Hindlimb muscle (tissue), 1 donor: ENCODE results near the gene KIF26B. TPM values are rescaled to one million over a fixed set of nuclear protein-coding genes. Genes with fewer than 3 reads are reported as not detected.

Source experiments
- DNase-seq: peaks from one replicate; pipeline ENCODE4 v3.0.0-alpha.2; 2013
- polyA plus RNA-seq: library from polyadenylated mRNA; unstranded; fragments of 120-200 nt; gene quantifications from one replicate; pipeline ENCODE4 v1.2.1, GENCODE V29; 2013; ENCODE audit not compliant: insufficient read length

Gene KIF26B
- polyA plus RNA-seq, 1 donor = 0.99 TPM

DNA sequence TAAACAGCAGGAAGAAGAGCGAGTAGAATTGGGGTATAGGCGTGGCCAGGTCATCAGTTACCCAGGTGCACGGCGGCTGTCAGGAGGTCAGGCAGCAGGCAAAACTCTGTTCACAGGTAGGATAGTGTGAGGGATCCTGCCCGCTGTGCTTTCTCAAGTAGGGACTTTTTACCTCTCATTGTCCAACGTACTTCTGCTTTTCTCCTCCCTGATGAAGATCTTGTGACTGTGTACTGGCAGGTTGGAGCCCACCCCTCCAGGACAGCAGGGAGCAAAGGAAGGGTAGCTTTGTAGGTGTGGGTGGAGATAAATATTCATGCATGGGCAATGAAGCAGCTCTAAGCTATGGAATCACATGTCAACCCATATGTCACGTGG, 373.5 kb downstream of the KIF26B start:
- no peak for DNase-seq

GRCh38 chr1:245530937-245531336, 376.2 kb downstream of the KIF26B start:
- no peak for DNase-seq

- no peak for DNase-seq
Measured at GRCh38 chr1:245537992-245538391, 383.2 kb downstream of the KIF26B start.

GRCh38 chr1:245538671-245539070, 383.9 kb downstream of the KIF26B start:
- DNase-seq = no peak

DNA sequence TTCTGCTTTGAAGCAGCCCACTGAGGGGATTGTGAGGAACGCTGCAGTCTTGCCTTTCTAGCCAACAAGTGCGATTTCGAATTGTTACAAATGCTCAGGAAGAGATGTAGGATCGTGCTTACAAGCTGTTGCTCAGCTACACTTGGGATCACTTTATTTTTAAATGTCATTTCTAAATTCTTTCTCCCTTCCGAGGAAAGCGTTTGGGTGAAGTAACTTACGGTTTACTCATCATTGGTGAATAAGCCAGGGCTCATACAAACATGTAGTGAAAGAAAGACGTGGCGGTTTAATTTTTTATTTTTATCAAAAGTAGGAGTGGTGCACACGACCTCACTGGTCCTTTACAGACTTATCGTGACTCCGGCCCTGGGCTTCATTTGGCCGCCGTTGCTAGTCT, 386.6 kb downstream of the KIF26B start:
- DNase-seq = no peak

- no peak for DNase-seq
Measured at GRCh38 chr1:245542365-245542764, 387.6 kb downstream of the KIF26B start.

DNA sequence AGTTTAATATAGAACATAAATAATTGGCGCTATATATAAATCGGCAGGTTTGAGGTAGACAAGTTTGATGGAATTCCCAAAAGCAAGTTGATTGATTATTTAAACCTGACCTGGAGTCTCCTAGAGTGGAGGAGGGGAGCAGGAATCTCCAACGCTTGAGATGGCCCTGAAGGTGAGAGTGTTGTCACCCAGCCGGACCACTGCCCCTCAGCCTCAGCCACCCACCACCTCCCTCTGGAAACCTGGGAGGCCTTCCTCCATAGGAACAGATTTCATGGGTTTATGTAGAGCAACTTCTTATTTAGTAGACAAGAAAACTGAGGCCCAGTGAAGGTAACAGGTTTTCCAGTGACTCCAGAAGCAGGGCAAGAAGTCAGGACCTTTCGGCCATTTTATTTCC, 389.5 kb downstream of the KIF26B start:
- no peak for DNase-seq

- no peak for DNase-seq
Measured at GRCh38 chr1:245546875-245547274, 392.1 kb downstream of the KIF26B start.

- peak; percentile 26 for DNase-seq
Measured at GRCh38 chr1:245549996-245550719, 395.4 kb downstream of the KIF26B start.

GRCh38 chr1:245550720-245551043, 395.9 kb downstream of the KIF26B start:
- no peak for DNase-seq

GRCh38 chr1:245551536-245551935, 396.8 kb downstream of the KIF26B start:
- DNase-seq = no peak

GRCh38 chr1:245552331-245552730, 397.5 kb downstream of the KIF26B start:
- no peak for DNase-seq

DNA sequence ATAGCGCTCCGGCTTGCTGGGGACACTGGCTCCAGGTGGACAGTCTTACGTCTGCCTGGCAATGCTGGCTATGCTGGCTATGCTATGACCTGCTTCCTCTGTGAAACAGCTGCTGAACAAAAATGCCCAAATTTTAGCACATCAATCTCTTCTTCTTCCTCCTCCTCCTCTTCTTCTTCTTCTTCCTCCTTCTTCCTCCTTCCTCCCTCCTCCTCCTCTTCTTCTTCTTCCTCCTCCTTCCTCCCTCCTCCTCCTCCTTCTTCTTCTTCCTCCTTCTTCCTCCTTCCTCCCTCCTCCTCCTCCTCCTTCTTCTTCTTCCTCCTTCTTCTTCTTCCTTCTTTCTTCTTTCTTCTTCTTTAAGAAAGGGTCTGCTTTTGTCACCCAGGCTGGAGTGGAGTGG, 401.3 kb downstream of the KIF26B start:
- DNase-seq = no peak

- DNase-seq = no peak
Measured at GRCh38 chr1:245558069-245558468, 403.3 kb downstream of the KIF26B start.

GRCh38 chr1:245560316-245560859, 405.6 kb downstream of the KIF26B start:
- DNase-seq = no peak

- DNase-seq = no peak
Measured at GRCh38 chr1:245561665-245562234, 407.0 kb downstream of the KIF26B start.

DNA sequence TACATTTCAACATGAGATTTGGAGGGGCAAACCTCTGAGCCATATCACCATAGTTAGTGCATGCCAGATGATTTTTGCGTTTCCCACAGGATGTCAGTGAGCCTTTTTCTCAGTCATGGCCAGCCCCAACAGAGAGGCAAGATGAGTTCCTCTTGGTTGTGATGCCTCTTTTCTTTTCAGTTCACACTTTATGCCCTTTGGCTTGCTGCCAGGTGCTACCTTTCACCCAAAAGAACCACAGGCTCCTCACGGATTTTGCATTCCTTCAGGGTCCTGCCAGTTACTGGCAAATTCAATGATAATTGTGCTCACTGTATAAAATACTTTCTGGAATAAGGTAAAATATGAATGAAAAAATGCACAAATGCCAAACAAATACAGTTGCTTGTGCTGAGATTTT, 411.3 kb downstream of the KIF26B start:
- no peak for DNase-seq

DNA sequence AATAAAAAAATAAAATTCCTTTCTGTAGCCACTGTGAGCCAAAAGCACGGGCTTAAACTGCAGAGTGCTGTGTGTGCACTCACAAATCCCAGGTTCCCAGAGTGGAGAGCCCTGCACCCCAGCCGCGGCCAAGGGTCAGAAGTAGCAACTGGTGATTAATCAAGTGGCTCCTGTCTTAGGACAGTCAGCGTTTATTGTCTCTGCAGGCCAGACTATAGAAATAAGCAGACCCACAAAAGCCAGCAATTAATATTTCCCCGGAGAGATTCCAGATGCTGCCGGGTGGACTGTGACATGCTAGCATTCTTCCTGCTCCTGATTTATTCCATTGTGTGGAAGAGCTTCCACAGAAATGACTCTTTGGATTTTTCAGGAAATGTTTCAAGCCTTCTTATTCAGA, 412.2 kb downstream of the KIF26B start:
- no peak for DNase-seq

DNA sequence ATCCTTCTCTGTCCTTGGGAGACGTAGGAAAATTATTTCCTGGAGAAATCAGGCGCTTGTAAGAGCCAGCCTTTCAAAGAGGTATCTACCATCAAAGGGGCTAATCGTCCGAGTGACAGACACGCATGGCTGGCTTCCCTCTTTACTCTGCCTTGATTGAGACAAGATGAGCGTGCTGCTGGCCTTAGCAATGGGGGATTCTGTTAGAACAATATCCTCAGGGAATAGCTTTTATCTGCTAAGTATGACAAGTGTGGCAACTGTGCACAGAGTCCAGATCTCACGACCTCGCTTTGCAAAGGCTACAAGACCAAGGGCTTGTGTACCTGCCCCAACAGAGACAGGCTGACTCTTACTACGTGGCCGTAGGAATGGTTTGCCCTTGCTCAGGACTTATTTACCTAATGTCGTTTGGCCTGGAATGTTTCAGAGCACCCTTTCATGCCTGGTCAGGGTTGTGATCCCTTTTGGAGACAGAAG, 417.1 kb downstream of the KIF26B start:
- DNase-seq = no peak

DNA sequence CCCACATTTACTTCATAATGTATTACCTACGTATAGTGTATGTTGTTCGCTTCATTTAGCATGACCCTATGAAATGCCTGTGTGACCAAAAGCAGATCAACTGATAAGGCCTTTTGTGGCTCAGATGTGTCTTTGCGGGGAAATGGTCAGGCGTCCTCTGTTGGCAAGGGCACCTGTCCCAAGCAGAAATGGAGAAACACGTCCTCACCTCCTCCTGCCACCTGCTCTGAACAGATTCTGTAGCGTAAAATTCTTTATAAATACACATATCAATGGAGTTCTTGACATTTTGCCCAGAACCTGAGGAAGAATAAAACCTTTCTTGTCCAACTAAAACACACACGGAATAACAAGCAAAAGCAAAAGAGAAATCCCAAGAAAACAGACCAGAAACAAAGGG, 417.9 kb downstream of the KIF26B start:
- DNase-seq = no peak

- DNase-seq = no peak
Measured at GRCh38 chr1:245575710-245576109, 420.9 kb downstream of the KIF26B start.

GRCh38 chr1:245576323-245576722, 421.5 kb downstream of the KIF26B start:
- no peak for DNase-seq

- no peak for DNase-seq
Measured at GRCh38 chr1:245577191-245578157, 422.7 kb downstream of the KIF26B start.
